ENCODE data around the gene FBXO11. TPM values are rescaled to one million over a fixed set of nuclear protein-coding genes. Genes with fewer than 3 reads are reported as not detected.
A peak's percentile ranks its signal among the peaks of the same experiment; 100 is the strongest.

The FBXO11 gene
- total RNA-seq, 1 experiment from 2014 or later, result 58.0 TPM

DNA sequence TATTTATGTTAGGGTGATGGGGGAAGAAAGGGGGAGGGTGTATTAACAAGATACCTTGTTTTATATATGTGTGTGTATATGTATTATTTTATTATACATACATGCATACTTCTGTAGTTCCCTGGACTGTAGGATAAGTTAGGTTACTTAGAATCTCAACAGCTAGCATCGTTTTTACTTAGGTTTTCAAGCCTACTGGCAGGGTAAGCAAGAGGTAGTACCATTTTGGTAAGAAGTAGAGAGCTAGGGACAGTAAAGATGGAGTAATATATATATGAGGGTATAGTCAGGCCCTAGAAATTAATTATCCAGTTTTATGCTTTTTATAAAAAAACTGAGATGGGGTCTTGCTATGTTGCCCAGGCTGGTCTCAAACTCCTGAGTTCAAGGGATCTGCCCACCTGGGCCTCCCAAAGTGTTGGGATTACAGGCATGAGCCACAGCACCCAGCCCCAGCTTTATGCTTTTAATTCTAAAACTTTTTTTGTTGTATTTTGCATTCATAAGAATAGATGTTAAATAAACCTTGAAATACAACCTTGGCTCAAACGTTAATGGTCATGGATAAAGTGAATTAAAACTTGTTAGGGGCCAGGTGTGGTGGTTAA is 110.1 kb downstream of the FBXO11 start:
- no peak for DNase-seq
- no peaks in the 10 kb centered on the region for H3K27me3 Mint-ChIP-seq (ENCODE audit: unreplicated experiment)
- H3K4me1 Mint-ChIP-seq (ENCODE audit: low read depth, unreplicated experiment), result peaks cover 1% of the 10 kb centered on the region
- CTCF ChIA-PET, result no interaction called here
- no peak for TF ChIP-seq CTCF (IDR thresholded peaks at IDR 0.05; ENCODE audit: unreplicated experiment)
- H3K27ac Mint-ChIP-seq (ENCODE audit: unreplicated experiment), result no peak overlapping the region
- BruUV-seq (replicated peaks), result no TSS peak
- no peaks in the 10 kb centered on the region for H3K9me3 Mint-ChIP-seq (ENCODE audit: low read depth, unreplicated experiment)
- H3K36me3 Mint-ChIP-seq (ENCODE audit: insufficient read depth, unreplicated experiment), result peaks cover 63% of the 10 kb centered on the region
- H3K4me3 Mint-ChIP-seq (ENCODE audit: low read depth, unreplicated experiment), result no peak overlapping the region
- intact Hi-C loops (cut with micrococcal nuclease; ENCODE audit: unreplicated experiment), result no loop called here

- no TSS peak for BruUV-seq (replicated peaks)
- TF ChIP-seq CTCF (IDR thresholded peaks at IDR 0.05; ENCODE audit: unreplicated experiment), result no peak
- Mint-ChIP-seq H3K9me3 (ENCODE audit: low read depth, unreplicated experiment) (no peaks in the 10 kb centered on the region), H3K4me3 (ENCODE audit: low read depth, unreplicated experiment) (peak overlapping the region; percentile 10), H3K4me1 (ENCODE audit: low read depth, unreplicated experiment) (peaks cover 22% of the 10 kb centered on the region), H3K27me3 (ENCODE audit: unreplicated experiment) (no peaks in the 10 kb centered on the region), H3K27ac (ENCODE audit: unreplicated experiment) (peak overlapping the region; percentile 53), H3K36me3 (ENCODE audit: insufficient read depth, unreplicated experiment) (peaks cover 47% of the 10 kb centered on the region)
- CTCF ChIA-PET, result interaction anchor here (0.9 kb wide), 1 partner anchor 143 kb away, joined by 3 read pairs; no protein-coding TSS in a partner anchor
- intact Hi-C loops (cut with micrococcal nuclease; ENCODE audit: unreplicated experiment), result no loop called here
- DNase-seq, result no peak
Observed at GRCh38 chr2:47785986-47786385, 120.3 kb downstream of the FBXO11 start.

DNA sequence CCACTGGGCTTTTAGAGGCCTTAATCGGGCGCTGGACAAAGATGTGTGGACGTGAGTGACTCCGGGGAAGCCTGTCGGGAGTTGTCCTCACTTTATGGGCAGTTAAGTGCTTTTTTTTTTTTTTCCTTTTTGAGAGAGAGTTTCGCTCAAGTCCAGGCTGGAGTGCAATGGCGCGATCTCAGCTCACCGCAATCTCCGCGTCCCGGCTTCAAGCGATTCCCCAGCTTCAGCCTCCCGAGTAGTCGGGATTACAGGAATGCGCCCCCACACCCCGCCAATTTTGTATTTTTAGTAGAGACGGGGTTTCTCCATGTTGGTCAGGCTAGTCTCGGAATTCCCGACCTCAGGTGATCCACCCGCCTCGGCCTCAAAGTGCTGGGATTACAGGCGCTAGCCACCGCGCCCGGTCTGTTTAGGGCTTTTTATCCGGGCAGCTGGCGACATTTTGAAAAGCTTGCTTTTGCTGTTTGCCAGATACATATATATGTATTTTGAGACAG is 121.9 kb downstream of the FBXO11 start:
- Mint-ChIP-seq H3K4me1 (ENCODE audit: low read depth, unreplicated experiment) (peaks cover 16% of the 10 kb centered on the region), H3K9me3 (ENCODE audit: low read depth, unreplicated experiment) (no peaks in the 10 kb centered on the region), H3K36me3 (ENCODE audit: insufficient read depth, unreplicated experiment) (peaks cover 44% of the 10 kb centered on the region), H3K27me3 (ENCODE audit: unreplicated experiment) (no peaks in the 10 kb centered on the region), H3K4me3 (ENCODE audit: low read depth, unreplicated experiment) (peak overlapping the region; percentile 96), H3K27ac (ENCODE audit: unreplicated experiment) (peak overlapping the region; percentile 87)
- BruUV-seq (replicated peaks), result no TSS peak
- no peak for TF ChIP-seq CTCF (IDR thresholded peaks at IDR 0.05; ENCODE audit: unreplicated experiment)
- CTCF ChIA-PET, result interaction anchor here (0.7 to 1.0 kb wide), 3 partner anchors 53 to 361 kb away, joined by 3 to 5 read pairs (median 4); partner anchors contain the start of gene FBXO11
- DNase-seq, result no peak
- intact Hi-C loops (cut with micrococcal nuclease; ENCODE audit: unreplicated experiment), result loop anchor here (5.0 kb wide), 1 partner anchor 323 kb away; no protein-coding TSS in a partner anchor

GRCh38 chr2:47783486-47784351 is 122.6 kb downstream of the FBXO11 start:
- Mint-ChIP-seq H3K27ac (ENCODE audit: unreplicated experiment) (peak overlapping the region; percentile 87), H3K9me3 (ENCODE audit: low read depth, unreplicated experiment) (no peaks in the 10 kb centered on the region), H3K36me3 (ENCODE audit: insufficient read depth, unreplicated experiment) (peaks cover 44% of the 10 kb centered on the region), H3K27me3 (ENCODE audit: unreplicated experiment) (no peaks in the 10 kb centered on the region), H3K4me3 (ENCODE audit: low read depth, unreplicated experiment) (peak overlapping the region; percentile 96), H3K4me1 (ENCODE audit: low read depth, unreplicated experiment) (peaks cover 16% of the 10 kb centered on the region)
- DNase-seq, result peak; percentile 81
- intact Hi-C loops (cut with micrococcal nuclease; ENCODE audit: unreplicated experiment), result loop anchor here (5.0 kb wide), 1 partner anchor 324 kb away; no protein-coding TSS in a partner anchor
- CTCF ChIA-PET, result interaction anchor here (0.5 to 1.3 kb wide), 3 partner anchors 76 to 362 kb away, joined by 3 to 5 read pairs (median 3); no protein-coding TSS in a partner anchor
- TF ChIP-seq CTCF (IDR thresholded peaks at IDR 0.05; ENCODE audit: unreplicated experiment), result no peak
- no TSS peak for BruUV-seq (replicated peaks)
